GM18909 (cell line): Measurements from ENCODE around the gene ZEB2.

Source experiments
- ATAC-seq: cut with Tn5 transposase; IDR thresholded peaks from one replicate; pipeline ENCODE4 v1.9.1; 2021; ENCODE audit warnings: mild to moderate bottlenecking; ENCODE audit not compliant: unreplicated experiment, poor library complexity

The ZEB2 gene

GRCh38 chr2:144530596-144530995, 10.7 kb upstream of the ZEB2 start:
- no peak for ATAC-seq

GRCh38 chr2:144529841-144530240, 9.9 kb upstream of the ZEB2 start:
- ATAC-seq = no peak

- no peak for ATAC-seq
These were observed 8.2 kb upstream of the ZEB2 start for GRCh38 chr2:144528108-144528507.

- no peak for ATAC-seq
These were observed 6.9 kb upstream of the ZEB2 start for GRCh38 chr2:144526831-144527230.

GRCh38 chr2:144524118-144525009, 4.4 kb upstream of the ZEB2 start:
- ATAC-seq = no peak

- ATAC-seq = no peak
These were observed 3.7 kb upstream of the ZEB2 start for GRCh38 chr2:144523596-144524117.

GRCh38 chr2:144522897-144523595, 3.1 kb upstream of the ZEB2 start:
- ATAC-seq = no peak

- no peak for ATAC-seq
These were observed 2.4 kb upstream of the ZEB2 start for GRCh38 chr2:144522176-144522896.

GRCh38 chr2:144521686-144522085, 1.8 kb upstream of the ZEB2 start:
- ATAC-seq = no peak

GRCh38 chr2:144520756-144521487, 1.0 kb upstream of the ZEB2 start:
- ATAC-seq = no peak

- no peak for ATAC-seq
These were observed 354 bp downstream of the ZEB2 start for GRCh38 chr2:144519597-144519933.

GRCh38 chr2:144518748-144519596, 947 bp downstream of the ZEB2 start:
- peak; percentile 62 for ATAC-seq

- no peak for ATAC-seq
These were observed 1.8 kb downstream of the ZEB2 start for GRCh38 chr2:144517866-144518747.

- ATAC-seq = peak; percentile 62
These were observed 2.7 kb downstream of the ZEB2 start for GRCh38 chr2:144516981-144517865.

- peak; percentile 19 for ATAC-seq
These were observed 3.4 kb downstream of the ZEB2 start for GRCh38 chr2:144516411-144516980.

GRCh38 chr2:144515696-144516410, 4.1 kb downstream of the ZEB2 start:
- no peak for ATAC-seq
